GM08714 (cell line): Measurements from ENCODE around the gene ANKRD33B.

Experiments used
- H3K4me3 ChIP-seq: fragments of 200-500 bp; sonication (Bioruptor generic); 2 replicates; pipeline ENCODE4 v1.5.1; 2014; ENCODE audit warnings: mild to moderate bottlenecking, low read length, inconsistent platforms
- ZNF274 ChIP-seq: IDR thresholded peaks from 2 replicates; pipeline ENCODE4 v1.6.1; 2012; ENCODE audit warnings: mild to moderate bottlenecking, low read depth, low read length

Gene ANKRD33B

DNA sequence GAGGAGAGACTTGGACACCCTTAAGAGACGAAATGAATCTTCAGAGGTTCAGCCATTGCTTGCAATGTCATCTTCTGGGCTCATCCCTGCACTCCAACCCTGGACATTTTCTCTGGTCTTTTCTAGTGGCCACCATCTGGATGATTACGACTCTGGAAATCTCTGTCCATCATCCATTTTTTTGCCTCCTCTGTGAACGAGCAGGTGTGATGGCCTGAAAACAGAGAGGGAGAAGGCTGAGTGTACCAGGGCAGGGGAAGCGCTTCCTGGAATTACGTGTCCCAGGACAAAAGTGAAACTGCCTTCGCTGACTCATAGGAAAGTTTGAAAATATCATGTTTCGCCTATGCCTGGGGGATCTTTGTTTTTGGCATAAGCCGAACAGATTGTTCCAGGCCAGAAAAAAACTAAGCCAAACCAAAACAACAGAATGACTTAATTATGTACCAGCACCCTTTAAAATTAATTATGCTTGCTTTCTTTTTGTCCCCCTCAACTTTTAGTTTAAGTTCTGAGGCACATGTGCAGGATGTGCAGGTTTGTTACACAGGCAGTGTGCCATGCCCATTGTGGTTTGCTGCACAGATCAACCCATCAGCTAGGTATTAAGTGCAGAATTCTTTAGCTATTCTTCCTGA lies 31.9 kb downstream of the ANKRD33B start:
- no peak for TF ChIP-seq ZNF274
- H3K4me3 ChIP-seq = no peak overlapping the region; the same call in 1 of the 2 replicates

DNA sequence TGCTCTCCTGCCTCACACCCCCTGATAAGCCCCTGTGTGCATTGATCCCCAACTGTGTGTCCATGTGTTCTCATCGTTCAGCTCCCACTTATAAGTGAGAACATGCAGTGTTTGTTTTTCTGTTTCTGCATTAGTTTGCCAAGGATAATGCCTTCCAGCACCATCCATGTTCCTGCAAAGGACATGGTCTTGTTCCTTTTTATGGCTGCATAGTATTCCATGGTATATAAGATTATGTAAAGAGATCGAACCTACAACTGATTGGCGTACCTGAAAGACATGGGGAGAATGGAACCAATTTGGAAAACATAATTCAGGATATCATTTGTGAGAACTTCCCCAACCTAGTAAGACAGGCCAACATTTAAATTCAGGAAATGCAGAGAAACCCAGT lies 32.4 kb downstream of the ANKRD33B start:
- TF ChIP-seq ZNF274 = no peak
- no peak overlapping the region; the same call in 1 of the 2 replicates for H3K4me3 ChIP-seq

DNA sequence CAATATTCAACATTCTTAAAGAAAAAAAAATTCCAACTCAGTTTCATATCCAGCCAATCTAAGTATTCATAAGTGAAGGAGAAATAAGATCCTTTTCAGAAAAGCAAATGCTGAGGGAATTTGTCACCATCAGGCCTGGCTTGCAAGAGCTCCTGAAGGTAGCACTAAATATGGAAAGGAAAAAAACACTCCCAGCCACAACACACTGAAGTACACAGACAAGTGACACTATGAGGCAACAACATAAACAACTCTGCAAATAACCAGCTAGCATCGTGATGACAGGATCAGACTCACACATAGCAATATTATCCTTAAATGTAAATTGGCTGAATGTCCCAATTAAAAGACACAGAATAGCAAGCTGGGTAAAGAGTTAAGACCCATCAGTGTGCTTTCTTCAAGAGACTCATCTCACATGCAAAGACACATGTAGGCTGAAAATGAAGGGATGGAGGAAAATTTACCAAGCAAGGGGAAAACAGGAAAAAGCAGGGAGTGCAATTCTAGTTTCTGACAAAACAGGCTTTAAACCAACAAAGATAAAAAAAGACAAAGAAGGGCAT lies 33.1 kb downstream of the ANKRD33B start:
- H3K4me3 ChIP-seq = no peak overlapping the region
- TF ChIP-seq ZNF274 = no peak

DNA sequence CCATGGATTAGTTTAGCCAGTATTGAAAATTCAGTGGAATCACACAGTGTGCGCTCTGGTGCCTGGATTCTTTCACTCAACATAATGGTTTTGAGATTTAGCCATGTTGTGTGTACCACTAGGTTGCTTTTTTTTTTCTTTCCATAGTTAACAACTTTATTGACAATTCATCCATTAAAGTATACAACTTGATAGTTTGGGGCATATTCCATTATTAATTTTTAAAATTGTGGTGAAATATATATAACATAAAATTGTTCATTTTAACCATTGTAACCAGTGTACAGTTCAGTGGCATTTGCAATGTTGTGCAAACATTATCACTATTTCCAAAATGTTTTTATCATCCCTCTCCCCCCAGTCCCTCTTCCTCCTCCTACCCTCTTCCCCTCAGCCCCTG lies 35.2 kb downstream of the ANKRD33B start:
- H3K4me3 ChIP-seq = no peak overlapping the region
- no peak for TF ChIP-seq ZNF274

DNA sequence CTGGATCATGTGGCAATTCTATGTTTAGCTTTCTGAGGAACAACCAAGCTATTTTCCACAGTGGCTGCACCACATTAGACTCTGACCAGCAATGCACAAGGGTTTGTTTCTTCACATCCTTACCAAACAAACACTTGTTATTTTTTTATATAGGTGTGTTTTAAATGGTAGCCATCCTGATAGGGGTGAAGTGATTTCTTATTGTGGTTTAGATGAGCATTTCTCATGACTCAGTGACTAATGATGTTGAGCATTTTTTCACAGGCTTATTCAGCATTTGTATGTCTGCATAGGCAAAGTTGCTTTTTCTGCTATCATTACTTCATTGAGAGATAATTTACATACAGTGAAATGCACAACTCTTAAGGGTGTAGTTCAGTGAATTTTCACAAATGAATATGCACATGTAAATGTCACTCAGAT lies 36.0 kb downstream of the ANKRD33B start:
- TF ChIP-seq ZNF274 = no peak
- no peak overlapping the region for H3K4me3 ChIP-seq

DNA sequence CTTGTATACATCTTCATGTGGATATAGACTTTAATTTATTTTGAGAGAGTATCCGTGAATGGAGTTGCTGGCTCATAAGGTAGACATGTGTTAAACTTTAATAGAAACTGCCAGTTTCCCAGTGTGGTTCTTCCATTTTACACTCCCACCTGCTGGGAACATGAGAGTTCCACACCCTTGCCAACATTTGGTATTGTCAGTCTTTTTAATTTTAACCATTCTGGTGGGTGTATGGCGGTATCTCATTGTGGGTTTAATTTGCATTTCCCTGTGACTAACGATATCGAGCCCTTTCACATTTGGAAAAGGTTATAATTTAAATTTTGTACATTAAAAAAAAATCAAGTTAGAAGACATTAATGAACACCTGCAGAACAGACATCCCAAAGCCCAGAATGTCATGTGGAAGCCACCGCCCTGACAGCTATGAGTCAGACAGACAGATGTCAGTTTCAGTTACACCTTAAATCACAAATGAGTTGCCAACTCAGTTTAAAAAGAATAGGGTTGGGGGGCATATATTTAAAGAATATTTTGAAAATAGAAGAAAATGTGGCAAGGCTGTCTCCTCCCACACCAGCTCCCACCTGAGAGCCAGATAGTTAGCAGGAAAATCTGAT lies 36.9 kb downstream of the ANKRD33B start:
- no peak for TF ChIP-seq ZNF274
- no peak overlapping the region; the same call in 1 of the 2 replicates for H3K4me3 ChIP-seq

DNA sequence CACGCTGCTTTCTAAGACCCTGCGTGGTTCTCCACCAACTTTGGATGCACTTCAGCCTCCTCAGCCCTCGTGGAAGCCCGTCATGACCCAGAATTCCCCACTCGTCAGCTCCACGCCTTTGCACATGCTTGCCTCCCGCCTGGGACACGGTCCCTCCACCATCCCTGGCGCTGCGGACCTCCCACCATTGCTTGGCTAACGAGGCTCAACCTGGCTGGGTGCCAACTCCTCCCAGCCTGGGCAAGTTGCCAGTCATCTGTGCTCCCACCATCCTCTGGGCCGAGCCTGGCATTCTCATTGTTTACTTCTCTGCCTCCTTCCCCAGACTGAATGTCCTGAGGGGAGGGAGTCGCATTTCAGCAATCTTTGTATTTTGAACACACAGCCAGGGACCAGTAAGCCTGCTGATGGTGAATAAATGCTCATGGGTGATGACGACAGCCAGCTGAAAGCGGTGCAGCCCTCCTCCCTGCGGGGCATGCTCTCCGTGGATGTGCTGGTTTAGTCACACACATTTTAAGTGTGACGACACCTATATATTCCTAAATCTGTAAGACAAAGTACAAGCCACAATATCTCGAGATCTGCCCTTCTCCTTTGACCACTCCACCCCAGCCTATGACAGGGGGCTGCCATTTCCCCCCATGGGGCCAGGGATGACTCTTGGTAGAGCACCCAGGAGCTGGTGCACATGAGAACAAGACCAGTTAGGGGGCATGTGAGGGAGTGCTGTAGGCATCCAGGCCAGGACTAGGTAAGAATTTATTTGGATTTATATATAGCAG lies 37.6 kb downstream of the ANKRD33B start:
- no peak overlapping the region; the same call in 1 of the 2 replicates for H3K4me3 ChIP-seq

DNA sequence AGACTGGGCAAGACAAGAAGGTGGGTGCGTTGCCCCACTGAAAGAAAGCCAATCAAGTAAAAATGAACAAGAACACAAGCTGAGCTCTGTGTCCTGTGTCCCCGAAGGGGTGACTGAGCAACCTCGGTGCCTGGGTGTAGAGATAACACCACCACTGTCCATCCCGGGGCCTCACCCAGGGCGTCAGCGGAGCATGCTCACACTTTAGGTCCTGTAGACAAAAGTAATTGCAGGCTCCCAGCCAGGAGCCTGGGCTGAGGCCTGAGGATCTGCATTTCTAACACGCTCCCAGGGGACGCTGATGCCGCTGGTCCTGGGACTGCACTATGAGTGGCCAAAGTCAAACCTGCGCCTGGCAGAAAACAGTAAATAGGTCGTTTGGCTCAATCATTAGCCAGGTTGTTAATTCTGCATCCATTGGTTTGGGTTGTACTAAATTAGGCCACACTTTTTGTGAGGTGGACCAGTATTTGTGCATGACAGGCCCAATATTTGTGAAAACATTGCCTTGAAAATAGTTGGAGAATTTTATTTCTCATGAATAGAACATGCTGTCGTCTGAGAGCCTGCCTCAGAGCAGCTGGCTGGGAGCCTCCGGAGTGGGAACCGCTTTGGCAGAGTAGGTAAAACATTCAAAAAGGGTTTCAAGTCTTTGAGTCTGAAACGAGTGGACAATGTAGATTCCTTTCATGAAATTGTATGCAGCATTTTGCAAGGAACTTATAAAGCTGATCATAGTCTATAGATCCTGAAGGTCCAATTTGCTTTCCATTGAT lies 38.3 kb downstream of the ANKRD33B start:
- TF ChIP-seq ZNF274 = no peak
- H3K4me3 ChIP-seq = no peak overlapping the region

More for the DNA sequence above, 37.6 kb downstream of the ANKRD33B start:
- no peak for TF ChIP-seq ZNF274

DNA sequence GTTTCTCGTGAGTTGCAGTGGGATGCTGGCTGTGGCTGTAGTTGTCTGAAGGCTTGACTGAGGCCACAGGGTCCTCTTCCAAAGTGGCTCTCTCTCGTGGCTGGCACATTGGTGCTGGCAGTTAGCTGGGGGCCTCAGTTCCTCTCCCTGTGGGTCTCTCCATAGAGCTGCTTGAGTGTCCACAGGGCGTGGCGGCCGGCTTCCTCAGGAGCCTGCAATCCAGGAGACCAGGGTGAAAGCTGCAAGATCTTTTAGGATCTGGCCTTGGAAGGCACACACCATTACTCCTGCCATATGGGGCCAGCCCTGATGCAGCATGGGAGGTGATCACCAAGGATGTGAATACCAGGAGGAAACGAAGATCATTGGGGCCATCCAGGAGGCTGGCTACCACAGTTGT lies 41.1 kb downstream of the ANKRD33B start:
- no peak for TF ChIP-seq ZNF274
- no peak overlapping the region for H3K4me3 ChIP-seq

DNA sequence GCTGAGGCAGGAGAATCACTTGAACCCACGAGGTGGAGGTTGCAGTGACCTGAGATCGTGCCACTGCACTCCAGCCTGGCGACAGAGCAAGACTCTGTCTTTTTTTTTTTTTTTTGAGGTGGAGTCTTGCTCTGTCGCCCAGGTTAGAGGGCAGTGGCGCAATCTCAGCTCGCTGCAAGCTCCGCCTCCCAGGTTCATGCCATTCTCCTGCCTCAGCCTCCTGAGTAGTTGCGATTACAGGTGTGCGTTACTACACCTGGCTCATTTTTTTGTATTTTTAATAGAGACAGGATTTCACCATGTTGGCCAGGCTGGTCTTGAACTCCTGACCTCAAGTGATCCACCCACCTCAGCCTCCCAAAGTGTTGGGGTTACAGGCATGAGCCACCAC lies 42.8 kb downstream of the ANKRD33B start:
- H3K4me3 ChIP-seq = peak overlapping the region; percentile 44; the same call in 1 of the 2 replicates

DNA sequence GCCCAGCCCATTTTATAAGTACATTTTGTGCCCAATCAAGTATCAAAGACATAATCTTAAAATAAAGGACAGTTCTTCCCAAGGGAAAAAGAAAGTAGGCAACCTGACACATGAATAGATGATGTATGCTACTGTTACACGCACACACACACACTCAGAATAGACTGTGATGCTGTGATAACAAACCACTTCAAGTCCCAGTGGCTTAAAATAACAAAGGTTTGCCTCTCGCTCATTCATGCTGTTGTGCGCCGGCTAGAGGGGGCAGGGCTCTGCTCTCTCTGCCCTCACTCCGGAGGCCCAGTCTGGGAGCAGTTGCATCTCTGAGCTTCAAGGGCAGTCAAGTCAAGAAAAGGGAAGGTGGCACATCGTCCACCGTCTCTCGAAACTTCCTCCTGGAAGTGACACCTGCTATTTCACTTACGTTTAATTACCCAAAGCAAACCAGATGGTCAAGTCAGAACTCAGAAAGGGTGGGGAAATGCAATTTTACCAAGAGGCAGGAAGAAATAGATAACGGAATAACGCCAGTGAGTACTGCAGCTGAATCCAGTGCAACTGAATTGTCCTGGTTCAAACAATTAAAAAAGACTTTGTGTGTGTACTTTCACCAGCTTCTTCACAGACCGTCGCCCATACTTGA lies 43.3 kb downstream of the ANKRD33B start:
- no peak for TF ChIP-seq ZNF274
- peak overlapping the region; percentile 44; the same call in 1 of the 2 replicates for H3K4me3 ChIP-seq

DNA sequence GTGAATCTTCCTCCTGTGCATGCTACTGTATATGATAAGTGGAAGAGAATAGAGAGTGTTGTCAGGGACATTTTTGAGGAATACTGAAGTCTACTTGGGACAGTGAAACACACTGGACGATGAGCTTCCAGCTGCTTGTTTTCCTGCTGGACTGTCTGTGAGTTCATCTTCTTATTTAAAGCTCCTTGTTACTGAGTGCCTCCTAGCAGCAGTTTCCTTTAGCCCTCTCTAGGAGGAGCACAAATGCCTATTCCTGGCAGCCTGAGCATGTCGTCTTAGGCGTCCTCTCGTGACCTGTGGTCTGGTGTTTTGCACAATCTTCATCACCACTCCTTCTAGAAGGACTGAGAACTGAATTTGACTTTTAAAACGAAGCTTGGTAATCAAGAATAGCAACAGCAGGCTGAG lies 43.8 kb downstream of the ANKRD33B start:
- peak overlapping the region; percentile 44; the same call in 1 of the 2 replicates for H3K4me3 ChIP-seq
- no peak for TF ChIP-seq ZNF274

DNA sequence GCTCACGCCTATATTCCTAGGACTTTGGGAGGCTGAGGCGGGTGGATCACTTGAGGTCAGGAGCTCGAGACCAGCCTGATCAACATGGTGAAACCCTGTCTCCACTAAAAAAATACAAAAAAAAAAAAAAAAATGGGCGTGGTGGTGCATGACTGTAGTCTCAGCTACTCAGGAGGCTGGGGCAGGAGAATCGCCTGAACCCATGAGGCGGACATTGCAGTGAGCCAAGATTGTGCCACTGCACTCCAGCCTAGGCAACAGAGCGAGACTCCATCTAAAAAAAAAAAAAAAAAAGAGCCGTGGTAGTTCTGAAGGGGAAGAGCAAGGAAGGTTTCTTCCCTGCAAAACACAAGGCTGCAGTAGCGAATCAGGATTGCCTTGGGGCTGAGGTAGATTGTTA lies 44.2 kb downstream of the ANKRD33B start:
- peak overlapping the region; percentile 44; the same call in 1 of the 2 replicates for H3K4me3 ChIP-seq

DNA sequence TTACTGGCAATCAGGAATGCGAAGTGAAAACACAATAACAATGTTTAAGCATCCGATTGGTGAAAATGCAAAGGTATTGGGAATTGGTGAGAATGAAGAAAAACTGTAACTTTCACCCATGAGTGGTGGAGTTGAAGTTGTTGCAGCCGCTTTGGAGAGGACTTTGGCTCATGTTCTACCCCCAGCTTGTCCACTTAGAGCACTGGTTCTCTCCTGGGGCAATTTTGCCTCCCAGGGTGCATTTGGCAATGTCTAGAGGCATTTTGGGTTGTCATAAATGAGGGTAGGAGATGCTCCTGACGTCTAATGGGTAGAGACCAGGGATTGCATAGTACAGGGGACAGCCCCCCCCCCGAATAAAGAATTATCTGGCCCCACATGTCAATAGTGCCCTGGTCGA lies 46.2 kb downstream of the ANKRD33B start:
- no peak for TF ChIP-seq ZNF274
- H3K4me3 ChIP-seq = no peak overlapping the region
